SKM-1 treated with dmso at 0.1 percent for 144 hours (cell line): ENCODE measurements around the gene GLI1.
A peak's percentile ranks its signal among the peaks of the same experiment; 100 is the strongest.
"Not testable (repeated sequence)": the region's sequence is repeated elsewhere in the genome, so short reads cannot be mapped to it uniquely, and the experiment has no call there.

ENCODE experiments used
- DNase-seq: peaks from one replicate; lab custom pipeline; 2025; ENCODE audit not compliant: unreplicated experiment; lab: John Stamatoyannopoulos, UW

Gene GLI1

DNA sequence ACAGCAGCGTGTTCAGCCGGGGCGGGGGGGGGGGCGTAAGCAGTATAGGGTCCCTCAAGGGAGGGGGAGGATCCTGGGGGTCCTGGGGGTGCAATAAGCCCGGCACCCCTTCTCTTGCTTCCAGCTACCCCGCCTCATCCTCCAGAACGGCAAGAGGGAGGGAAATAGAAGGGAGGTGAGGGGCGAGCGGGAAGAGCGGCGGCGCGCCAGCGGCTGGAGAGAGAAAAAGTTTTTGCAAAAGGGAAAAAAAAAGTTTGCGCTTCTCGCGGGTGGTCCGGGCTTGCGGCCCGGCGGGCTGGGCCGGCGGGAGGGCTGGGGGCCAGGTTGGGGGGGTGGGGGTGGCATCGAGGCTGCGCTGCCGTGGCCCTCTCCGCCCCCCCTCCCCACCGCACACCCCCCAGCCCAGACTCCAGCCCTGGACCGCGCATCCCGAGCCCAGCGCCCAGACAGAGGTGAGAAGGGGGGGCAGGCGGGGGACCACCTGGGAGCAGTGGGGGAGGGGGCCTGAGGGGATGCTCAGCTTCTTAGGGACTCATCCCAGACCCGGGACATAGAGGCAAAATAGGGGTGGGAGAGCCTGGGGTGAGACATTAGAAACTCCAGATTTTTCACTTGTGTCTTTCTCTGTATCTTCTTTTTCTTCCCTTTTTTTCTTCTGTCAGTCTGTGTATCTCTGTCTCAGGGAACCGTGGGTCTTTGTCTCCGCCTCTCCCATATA lies at the start of gene GLI1:
Gene GLI1 (plus strand): TSS at position 36 of the 718 bp plus-strand sequence. CDS start 3,907 bp downstream, outside the sequence.
- DNase-seq = no peak

DNA sequence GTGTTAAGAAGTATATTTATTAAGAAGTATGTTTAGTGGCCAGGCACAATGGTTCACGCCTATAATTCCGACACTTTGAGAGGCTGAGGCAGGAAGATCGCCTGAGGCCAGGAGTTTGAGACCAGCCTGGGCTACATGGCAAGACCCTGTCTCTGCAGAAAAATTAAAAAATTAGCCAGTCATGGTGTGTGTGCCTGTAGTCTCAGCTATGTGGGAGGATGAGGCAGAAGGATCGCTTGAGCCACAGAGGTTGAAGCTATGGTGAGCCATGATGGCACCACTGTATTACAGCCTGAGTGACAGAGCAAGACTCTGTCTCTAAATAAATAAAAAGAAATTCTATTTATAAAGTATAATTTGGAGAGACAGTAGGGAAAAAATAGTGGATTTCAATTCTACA lies 49.1 kb upstream of the GLI1 start:
- no peak for DNase-seq

DNA sequence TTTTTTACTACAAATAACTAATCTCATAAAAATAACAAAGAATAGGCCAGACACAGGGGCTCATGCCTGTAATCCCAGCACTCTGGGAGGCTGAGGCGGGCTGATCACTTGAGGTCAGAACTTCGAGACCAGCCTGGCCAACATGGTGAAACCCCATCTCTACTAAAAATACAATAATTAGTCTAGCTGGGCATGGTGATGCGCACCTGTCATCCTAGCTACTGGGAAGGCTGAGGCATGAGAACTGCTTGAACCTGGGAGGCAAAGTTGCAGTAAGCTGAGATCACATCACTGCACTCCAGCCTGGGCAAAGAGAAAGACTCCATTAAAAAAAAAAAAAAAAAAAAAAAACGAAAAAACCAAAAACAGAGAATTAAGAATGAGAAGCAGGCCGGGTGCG lies 45.4 kb upstream of the GLI1 start:
- not testable (repeated sequence) for DNase-seq

DNA sequence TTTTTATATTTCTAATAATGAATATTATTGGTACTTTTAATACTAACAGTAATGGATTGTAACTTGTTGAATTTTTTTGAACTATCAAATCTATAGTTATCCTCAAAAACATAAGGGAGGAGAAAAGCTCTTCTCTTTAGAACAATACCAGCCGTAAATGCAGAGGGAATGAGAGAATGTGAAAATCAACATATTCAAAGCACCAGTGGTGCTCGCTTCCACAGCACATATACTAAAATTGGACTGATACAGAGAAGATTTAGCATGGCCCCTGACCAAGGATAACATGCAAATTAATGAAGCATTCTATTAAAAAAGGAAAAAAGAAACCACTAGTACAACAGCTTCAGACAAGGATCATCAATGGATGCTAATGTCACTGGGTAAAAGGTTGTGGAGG lies 44.5 kb upstream of the GLI1 start:
- no peak for DNase-seq

DNA sequence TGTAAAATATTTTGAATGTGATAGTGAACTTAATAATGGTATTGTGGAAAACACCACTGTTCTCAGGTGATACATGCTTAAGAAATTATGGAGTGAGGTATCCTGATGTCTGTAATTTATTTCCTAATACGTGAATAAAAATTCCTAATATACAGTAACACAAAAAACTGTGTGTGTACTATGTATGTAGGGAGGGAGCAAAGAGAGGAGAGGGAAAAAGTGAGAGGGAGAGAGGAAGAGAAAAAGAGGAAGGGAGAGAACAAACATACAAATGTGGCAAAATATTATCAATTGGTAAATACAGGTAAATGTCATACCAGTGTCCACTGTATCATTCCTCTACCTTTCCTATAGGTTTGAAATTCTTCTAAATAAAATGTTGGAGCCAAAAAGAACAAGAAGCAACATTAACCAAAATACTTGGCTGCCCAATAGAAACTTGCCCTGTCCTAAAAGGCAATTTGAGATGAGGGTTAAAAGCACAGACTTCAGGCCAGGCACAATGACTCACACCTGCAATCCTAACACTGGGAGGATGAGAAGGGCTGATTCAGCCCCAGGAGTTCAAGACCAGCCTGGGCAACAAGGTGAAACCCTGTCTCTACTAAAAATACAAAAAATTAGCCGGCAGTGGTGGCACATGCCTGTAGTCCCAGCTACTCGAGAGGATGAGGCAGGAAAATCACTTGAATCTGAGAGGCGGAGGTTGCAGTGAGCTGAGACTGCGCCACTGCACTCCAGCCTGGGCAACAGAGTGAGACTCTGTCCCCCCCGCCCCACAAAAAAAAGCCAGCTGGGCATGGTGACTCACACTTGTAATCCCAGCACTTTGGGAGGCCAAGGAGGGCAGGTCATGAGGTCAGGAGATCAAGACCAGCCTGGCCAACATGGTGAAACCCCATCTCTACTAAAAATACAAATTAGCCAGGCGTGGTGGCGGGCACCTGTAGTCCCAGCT lies 43.3 kb upstream of the GLI1 start:
- DNase-seq = no peak

DNA sequence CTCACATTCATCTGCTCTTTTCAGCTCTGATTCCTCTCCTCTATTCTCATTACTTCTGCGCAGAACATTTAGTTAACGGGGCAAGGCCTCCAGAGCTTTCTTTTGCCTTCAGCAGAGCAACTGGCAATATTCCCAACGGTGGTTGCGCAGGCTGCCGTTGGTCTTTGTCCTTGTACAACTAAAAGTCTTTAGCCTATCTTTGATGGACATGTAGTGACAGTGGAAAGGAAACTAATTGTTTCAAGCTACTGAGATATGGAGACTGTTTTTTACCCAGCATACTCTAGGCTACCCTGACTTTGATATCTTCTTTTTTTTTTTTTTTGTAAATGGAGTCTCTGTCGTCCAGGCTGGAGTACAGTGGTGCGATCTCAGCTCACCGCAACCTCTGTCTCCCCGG lies 41.3 kb upstream of the GLI1 start:
- no peak for DNase-seq

DNA sequence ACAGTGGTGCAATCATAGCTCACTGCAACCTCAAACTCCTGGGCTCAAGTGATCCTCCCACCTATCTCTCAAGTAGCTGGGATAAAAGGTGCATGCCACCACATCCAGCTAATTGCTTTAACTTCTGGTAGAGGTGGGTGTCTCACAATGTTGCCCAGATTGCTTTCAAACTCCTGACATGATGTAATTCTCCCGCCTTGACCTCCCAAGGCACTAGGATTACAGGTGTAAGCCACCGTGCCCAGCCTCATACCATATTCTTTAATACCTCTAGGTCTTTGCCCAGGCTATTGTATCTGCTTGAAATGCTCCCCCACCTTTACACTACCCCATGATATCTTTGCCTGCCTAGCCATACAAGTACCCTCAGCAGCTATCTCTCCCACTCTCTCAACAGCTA lies 40.1 kb upstream of the GLI1 start:
- no peak for DNase-seq

DNA sequence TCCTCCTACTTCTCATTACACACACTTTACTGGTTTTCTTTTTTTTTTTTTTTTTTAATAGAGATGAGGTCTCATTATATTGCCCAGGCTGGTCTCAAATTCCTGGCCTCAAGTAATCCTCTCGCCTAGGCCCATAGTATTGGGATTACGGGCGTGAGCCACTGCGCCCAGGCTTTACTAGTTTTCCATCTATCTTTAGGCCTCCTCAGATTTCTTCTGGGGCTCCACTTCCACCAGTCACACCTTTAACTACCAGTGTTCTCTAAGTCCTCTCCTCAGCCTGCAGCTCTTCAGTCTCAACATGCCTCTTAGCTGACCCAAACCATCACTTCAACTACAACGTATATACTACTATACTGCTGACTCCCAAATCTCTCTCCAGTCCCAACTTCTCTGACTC lies 39.1 kb upstream of the GLI1 start:
- no peak for DNase-seq

DNA sequence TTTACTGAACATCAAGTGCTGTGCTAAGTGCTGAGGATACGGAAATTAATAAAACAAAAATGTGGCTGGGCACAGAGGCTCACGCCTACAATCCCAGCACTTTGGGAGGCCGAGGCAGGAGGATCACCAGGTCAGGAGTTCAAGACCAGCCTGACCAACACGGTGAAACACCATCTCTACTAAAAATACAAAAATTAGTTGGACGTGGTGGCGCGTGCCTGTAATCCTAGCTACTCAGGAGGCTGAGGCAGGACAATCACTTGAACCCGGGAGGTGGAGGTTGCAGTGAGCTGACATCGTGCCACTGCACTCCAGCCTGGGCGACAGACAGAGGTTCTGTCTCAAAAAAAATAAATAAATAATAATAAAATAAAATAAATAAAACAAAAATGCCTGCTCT lies 32.6 kb upstream of the GLI1 start:
- DNase-seq = not testable (repeated sequence)

DNA sequence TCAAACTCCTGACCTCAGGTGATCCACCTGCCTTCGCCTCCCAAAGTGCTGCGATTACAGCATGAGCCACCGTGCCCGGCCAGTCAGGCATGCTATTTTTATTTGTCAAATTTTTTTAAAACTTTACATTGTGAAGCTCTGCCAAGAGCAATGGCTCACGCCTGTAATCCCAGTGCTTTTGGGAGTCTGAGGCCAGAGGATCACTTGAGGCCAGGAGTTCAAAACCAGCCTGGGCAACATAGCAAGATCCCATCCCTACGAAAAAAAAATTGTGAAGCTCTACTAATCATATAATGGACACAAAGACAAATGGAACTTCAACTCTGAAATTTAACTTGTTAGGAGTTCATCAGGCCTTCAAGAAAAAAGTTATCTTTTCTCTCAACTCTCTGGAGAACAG lies 30.6 kb upstream of the GLI1 start:
- DNase-seq = no peak

DNA sequence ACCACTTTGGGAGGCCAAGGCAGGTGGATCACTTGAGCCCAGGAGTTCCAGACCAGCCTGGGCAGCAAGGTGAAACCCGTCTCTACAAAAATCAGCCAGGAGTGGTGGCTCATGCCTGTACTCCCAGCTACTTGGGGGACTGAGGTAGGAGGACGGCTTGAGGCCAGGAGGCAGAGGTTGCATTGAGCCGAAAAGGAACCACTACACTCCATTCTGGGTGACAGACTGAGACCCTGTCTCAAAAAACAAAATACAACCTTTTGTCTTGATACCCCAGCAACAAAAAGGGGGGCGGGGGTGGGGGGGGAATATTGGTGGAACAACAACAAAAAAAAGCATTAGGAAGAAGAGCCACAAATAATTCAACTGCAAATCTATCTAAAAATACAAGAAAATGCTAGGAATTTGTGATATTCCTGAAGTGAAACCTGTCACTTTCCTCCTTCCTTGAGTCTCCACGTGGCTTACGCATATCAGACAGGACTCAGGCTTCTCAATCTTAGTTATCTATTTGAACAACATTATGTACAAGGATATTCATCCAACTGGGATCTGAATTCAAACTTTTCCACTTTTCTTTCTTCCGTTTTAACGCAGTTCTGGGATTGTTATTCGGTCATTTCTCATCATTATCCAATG lies 30.0 kb upstream of the GLI1 start:
- no peak for DNase-seq

DNA sequence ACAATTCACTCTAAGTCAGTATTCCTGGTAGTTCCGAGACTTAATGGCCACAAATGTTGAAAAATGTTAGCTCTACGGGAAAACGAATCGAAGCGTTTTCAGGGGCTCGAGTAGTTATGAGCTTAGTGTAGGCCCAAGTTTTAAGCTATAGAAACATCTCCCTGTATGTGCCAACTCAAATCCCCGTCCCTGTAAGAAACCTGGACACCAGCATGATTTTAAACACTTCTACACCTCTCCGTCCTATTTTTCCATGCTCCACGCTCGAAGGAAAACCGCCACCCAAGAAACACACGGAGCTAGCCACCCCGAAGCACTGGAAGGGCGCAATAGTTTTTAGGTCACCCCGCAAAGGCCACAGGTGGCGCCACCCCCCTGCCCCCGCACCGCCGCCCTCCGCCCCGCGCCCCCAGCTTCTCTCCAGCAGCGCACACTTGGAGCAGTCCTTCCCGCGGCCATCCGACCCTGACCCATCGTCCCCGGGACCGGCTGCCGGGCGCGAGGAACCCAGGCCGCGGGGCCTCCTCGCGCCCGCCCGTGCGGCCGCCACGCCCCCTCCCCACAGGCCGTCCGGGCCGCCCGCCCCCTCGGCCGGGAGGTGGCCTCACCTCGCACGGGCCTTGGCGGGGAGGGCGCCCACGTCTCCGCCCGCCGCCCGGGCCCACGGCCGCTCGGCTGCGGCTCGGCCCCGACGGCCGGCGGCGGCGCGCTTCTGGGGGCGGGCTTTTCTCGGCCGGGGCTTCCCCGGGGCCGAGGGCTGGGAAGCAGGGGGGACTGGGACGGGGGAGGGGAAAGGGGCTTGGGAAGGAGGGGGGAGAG lies 29.3 kb upstream of the GLI1 start:
- DNase-seq = no peak

DNA sequence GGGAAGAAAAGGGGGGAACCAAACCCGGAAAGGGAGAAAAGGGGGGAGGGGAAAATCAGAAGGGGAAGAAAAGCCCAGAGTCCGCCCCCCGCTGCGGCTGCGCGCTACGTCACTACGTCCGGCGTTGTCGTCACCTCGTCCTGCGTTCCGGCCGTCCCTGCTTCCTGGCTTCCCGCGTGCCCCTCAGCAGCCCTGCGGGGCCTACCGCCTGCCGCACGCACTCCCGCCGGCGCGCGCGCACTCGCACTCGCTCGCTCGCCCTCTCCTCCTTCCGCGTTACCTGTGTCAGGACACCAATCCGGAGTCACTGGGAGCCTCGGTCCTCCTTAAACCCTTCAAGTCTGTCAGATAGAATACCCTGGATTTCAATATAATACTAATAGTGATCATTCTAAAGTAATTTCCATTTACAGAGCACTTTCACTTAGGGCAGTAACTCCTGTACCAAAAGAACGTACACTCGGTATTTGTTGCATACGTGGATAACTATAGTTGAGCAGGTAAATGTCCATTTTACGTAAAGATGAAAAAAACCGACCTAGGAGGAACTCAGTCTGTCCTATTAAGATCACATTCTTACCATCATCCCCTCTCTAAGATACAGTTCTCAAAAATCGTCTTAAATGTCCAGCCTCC lies 28.5 kb upstream of the GLI1 start, which contains the start of gene R3HDM2:
Gene R3HDM2 (minus strand): TSS at position 113 of the 636 bp plus-strand sequence. CDS start 120,615 bp downstream, outside the sequence.
- DNase-seq = peak; percentile 76

DNA sequence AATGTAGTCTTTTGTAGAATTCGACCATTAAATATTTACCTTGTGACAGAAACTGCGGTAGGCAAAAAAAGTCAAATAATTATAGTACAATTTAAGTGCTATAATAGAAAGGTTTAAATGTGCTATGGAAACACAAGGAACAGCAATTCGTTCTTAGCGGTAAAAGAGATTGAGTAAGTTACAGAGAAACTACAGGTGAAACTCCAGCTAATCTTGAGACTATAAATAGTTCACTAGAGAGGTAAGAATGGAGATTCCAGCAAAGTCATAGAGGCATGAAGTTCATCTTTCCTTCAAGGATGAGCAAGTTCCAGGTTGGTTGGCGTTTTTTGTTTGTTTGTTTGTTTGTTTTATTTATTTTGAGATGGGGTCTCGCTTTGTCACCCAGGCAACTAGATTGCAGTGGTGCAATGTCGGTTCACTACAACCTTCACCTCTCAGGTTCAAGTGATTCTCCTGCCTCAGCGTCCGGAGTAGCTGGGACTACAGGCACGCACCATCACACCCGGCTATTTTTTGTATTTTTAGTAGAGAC lies 27.9 kb upstream of the GLI1 start:
- DNase-seq = no peak

DNA sequence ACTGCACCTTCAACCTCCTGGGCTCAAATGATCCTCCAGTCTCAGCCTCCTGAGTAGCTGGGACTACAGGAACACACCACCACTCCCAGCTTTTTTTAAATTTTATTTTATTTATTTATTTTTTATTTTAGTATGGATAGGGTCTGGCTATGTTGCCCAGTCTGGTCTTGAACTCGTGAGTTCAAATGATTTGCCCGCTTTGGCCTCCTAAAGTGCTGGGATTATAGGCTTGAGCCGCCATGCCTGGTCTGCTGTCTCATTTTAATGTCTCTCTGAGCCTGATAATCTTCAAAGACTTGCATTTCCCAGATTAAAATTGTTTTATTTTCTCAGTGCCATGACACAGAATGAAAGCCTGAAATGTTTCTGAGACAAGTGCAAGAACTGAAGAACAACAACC lies 26.2 kb upstream of the GLI1 start:
- DNase-seq = no peak

DNA sequence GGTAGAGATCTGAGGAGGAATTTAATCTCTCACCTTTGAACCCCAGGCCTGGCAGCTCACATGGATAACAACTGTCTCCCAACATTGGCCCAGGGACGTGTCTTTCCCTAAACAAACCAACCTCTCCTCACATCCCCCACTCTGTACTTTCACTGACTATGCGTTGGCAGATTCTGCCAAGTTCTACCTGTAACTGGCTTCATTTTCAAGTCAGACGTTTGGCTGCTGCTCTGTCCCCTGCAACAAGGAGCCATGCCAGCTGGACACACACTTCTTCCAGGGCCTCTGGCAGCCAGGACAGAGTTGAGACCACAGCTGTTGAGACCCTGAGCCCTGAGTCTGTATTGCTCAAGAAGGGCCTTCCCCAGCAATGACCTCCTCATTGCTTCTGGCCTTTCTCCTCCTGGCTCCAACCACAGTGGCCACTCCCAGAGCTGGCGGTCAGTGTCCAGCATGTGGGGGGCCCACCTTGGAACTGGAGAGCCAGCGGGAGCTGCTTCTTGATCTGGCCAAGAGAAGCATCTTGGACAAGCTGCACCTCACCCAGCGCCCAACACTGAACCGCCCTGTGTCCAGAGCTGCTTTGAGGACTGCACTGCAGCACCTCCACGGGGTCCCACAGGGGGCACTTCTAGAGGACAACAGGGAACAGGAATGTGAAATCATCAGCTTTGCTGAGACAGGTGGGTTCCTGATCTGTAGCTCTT lies 24.9 kb upstream of the GLI1 start, which contains the start of gene INHBC:
Gene INHBC (plus strand): TSS at position 268 of the 707 bp plus-strand sequence. CDS start 103 bp downstream, at position 371.
- no peak for DNase-seq

DNA sequence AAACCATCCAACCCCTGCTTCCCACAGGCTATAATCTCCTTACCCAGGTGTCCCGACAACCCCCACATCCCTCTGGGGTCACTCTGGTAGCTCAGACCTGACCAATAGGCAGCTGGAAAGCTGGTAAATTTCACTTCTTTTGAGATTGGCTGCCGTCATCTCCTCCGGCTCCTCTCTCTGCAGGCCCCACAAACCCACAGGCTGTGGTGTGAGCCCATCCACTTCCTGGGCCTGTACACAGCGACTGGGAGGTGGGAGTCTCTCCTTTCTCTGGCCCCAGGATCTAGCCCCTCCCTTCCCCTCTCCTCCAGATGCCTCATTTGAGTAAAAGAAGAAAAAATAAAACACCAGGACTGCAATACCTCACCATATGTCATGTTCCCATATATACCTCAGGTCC lies 24.3 kb upstream of the GLI1 start:
- DNase-seq = no peak

DNA sequence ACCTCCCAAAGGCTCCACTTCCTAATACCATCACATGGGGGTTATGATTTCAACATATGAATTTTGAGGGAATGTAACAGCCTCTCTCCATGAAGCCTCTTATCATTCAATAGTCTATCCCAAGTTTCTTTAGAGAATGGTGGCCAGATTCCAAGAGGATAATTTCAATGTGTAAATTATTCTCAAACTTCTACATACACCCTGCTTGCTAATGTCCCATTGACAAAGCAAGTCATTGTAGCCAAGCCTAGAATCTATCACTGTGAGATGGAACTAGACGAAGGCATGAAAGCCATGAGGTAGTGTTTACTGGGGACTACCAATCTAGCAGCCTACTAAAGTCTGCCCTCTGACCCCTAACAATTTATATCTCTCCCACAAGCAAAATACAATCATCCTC lies 21.2 kb upstream of the GLI1 start:
- no peak for DNase-seq

DNA sequence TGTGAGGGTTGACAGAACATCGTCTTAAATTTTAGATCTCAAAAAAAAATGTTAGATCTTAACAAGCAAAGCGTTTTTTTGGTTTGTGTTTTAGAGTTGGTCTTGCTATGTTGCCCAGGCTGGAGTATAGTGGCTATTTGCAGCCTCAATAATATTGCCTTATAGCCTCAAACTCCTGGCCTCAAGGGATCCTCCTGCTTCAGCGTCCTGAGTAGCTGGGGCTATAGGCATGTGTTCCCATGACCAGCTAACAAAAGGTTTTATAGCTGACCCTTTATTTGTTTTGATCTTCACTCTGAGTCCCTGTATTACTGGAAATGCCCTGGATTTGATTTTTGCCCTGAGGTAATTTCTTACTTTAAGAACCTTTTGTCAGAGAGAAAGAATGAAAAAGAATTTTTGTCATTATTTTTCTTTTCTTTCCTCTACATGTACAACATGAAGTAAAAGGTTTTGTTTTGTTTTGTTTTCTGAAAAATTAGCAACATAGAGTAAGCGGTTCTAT lies 19.8 kb upstream of the GLI1 start:
- no peak for DNase-seq
